A673 (cell line): Measurements from ENCODE around the gene HPCAL1. TPM values are rescaled to one million over a fixed set of nuclear protein-coding genes. Genes with fewer than 3 reads are reported as not detected.

Experiments used
- BruUV-seq: library from RNA; stranded (reverse); fragments of 400-500 nt; replicated peaks from 2 replicates; lab custom pipeline; 2021; lab: Mats Ljungman, UMichigan
- CTCF ChIA-PET: fragments of 300-600 bp; sonication (Branson Sonifier 250); formaldehyde crosslinking; loops from one replicate; lab custom pipeline; 2022; ENCODE audit warnings: antibody characterized with exemption; lab: Charles Lee
- POLR2A ChIA-PET: fragments of 300-600 bp; sonication (Branson Sonifier 250); formaldehyde crosslinking; loops from one replicate; lab custom pipeline; 2022; ENCODE audit warnings: antibody characterized with exemption; ENCODE audit not compliant: low non-redundant PET; lab: Charles Lee
- DNase-seq: peaks from one replicate; pipeline ENCODE4 v3.0.0-alpha.2; 2015; ENCODE audit warnings: low spot score
- H3K27ac ChIP-seq: fragments of 200-600 bp; sonication (generic); 2 replicates; pipeline ENCODE4 v1.5.1; 2016; ENCODE audit warnings: mixed run types, low read depth, mild to moderate bottlenecking, mixed read lengths, antibody characterized with exemption, low read length; ENCODE audit not compliant: poor library complexity, severe bottlenecking
- H3K27me3 ChIP-seq: fragments of 200-600 bp; sonication (generic); replicated peaks from 2 replicates; pipeline ENCODE4 v1.6.1; 2017; ENCODE audit warnings: mixed run types, low read depth, mild to moderate bottlenecking, mixed read lengths, antibody characterized with exemption, low read length; ENCODE audit not compliant: insufficient read depth, poor library complexity
- H3K36me3 ChIP-seq: fragments of 200-600 bp; sonication (generic); 2 replicates; pipeline ENCODE4 v1.6.1; 2016; ENCODE audit warnings: mixed run types, mild to moderate bottlenecking, mixed read lengths, antibody characterized with exemption, low read length; ENCODE audit not compliant: insufficient read depth, poor library complexity, severe bottlenecking
- H3K4me1 ChIP-seq: fragments of 200-600 bp; sonication (generic); 2 replicates; pipeline ENCODE4 v1.6.1; 2017; ENCODE audit warnings: mixed run types, mild to moderate bottlenecking, mixed read lengths, antibody characterized with exemption, low read length; ENCODE audit not compliant: insufficient read depth, poor library complexity, severe bottlenecking
- H3K4me3 ChIP-seq: fragments of 200-600 bp; sonication (generic); 2 replicates; pipeline ENCODE4 v1.5.1; 2016; ENCODE audit warnings: low read depth, mixed run types, mild to moderate bottlenecking, mixed read lengths, low read length; ENCODE audit not compliant: poor library complexity, severe bottlenecking
- H3K9me3 ChIP-seq: fragments of 200-600 bp; sonication (generic); 2 replicates; pipeline ENCODE4 v1.6.1; 2016; ENCODE audit warnings: mixed run types, low read depth, mild to moderate bottlenecking, mixed read lengths, antibody characterized with exemption, low read length; ENCODE audit not compliant: poor library complexity, severe bottlenecking
- CTCF ChIP-seq: fragments of 300-800, 200-600 bp; sonication (generic); conservative IDR thresholded peaks from 2 replicates; pipeline ENCODE4 v1.5.1; 2017; ENCODE audit warnings: low read depth, mild to moderate bottlenecking, antibody characterized with exemption, low read length, moderate library complexity, mixed read lengths
- EZH2 ChIP-seq: fragments of 200-600 bp; sonication (generic); IDR thresholded peaks from 2 replicates; pipeline ENCODE4 v1.6.1; 2017; ENCODE audit warnings: borderline replicate concordance, low read depth, mild to moderate bottlenecking, mixed read lengths, antibody characterized with exemption, low read length; ENCODE audit not compliant: poor library complexity, severe bottlenecking
- intact Hi-C: fragments of 100-400 bp; cut with micrococcal nuclease; formaldehyde crosslinking; loops from one replicate; pipeline ENCODE4 v1.10.0; 2022; ENCODE audit not compliant: unreplicated experiment
- total RNA-seq: library from RNA; stranded (reverse); gene quantifications from 2 replicates; pipeline ENCODE4 v1.2.3, GENCODE V29; 2021

The HPCAL1 gene
- total RNA-seq, 1 experiment from 2014 or later, result 9.7 TPM

GRCh38 chr2:10307561-10308156 is 5.0 kb downstream of the HPCAL1 start:
- H3K4me3 ChIP-seq, result no peak overlapping the region
- no peaks in the 10 kb centered on the region for H3K9me3 ChIP-seq
- no peaks in the 10 kb centered on the region for H3K36me3 ChIP-seq
- H3K4me1 ChIP-seq, result peaks cover 14% of the 10 kb centered on the region
- H3K27ac ChIP-seq, result no peak overlapping the region
- intact Hi-C loops, result no loop called here
- peak; percentile 30 for DNase-seq
- CTCF ChIA-PET, result no interaction called here
- TF ChIP-seq CTCF (no peak), EZH2 (no peak)
- POLR2A ChIA-PET, result interaction anchor here (0.6 kb wide), 1 partner anchor 58 kb away, joined by 3 read pairs; no protein-coding TSS in a partner anchor
- H3K27me3 ChIP-seq, result no peaks in the 10 kb centered on the region
- BruUV-seq, result no TSS peak

GRCh38 chr2:10308866-10309265 is 6.2 kb downstream of the HPCAL1 start:
- ChIA-PET POLR2A (no interaction called here), CTCF (no interaction called here)
- Histone ChIP-seq H3K4me3 (no peak overlapping the region), H3K27ac (no peak overlapping the region), H3K27me3 (no peaks in the 10 kb centered on the region), H3K36me3 (no peaks in the 10 kb centered on the region), H3K4me1 (peaks cover 10% of the 10 kb centered on the region), H3K9me3 (no peaks in the 10 kb centered on the region)
- DNase-seq, result no peak
- TF ChIP-seq EZH2, result no peak
- no peak for TF ChIP-seq CTCF
- no TSS peak for BruUV-seq
- intact Hi-C loops, result no loop called here

- POLR2A ChIA-PET, result no interaction called here
- TF ChIP-seq EZH2, result no peak
- no peak for TF ChIP-seq CTCF
Observed at GRCh38 chr2:10309286-10309685, 6.6 kb downstream of the HPCAL1 start.

More at GRCh38 chr2:10309286-10309685, 6.6 kb downstream of the HPCAL1 start:
- H3K27ac ChIP-seq, result no peak overlapping the region
- no peaks in the 10 kb centered on the region for H3K27me3 ChIP-seq
- H3K36me3 ChIP-seq, result no peaks in the 10 kb centered on the region
- peaks cover 5% of the 10 kb centered on the region for H3K4me1 ChIP-seq
- no peak overlapping the region for H3K4me3 ChIP-seq
- CTCF ChIA-PET, result no interaction called here
- H3K9me3 ChIP-seq, result no peaks in the 10 kb centered on the region
- BruUV-seq, result no TSS peak
- no peak for DNase-seq
- intact Hi-C loops, result no loop called here
